C4-2B (cell line): ENCODE measurements around the gene SSBP3.
A peak's percentile ranks its signal among the peaks of the same experiment; 100 is the strongest.

Source experiments
- H3K27ac ChIP-seq: fragments of 450-650 bp; 2 replicates; pipeline ENCODE4 v1.5.1; 2017
- ZFX ChIP-seq: fragments of 450-650 bp; IDR thresholded peaks from 2 replicates; pipeline ENCODE4 v1.6.1; 2017
- TF ChIP-seq, protein P1 (sequence below): fragments of 450-650 bp; conservative IDR thresholded peaks from 2 replicates; pipeline ENCODE4 v1.5.1; 2017; ENCODE audit warnings: mild to moderate bottlenecking

Gene SSBP3

DNA sequence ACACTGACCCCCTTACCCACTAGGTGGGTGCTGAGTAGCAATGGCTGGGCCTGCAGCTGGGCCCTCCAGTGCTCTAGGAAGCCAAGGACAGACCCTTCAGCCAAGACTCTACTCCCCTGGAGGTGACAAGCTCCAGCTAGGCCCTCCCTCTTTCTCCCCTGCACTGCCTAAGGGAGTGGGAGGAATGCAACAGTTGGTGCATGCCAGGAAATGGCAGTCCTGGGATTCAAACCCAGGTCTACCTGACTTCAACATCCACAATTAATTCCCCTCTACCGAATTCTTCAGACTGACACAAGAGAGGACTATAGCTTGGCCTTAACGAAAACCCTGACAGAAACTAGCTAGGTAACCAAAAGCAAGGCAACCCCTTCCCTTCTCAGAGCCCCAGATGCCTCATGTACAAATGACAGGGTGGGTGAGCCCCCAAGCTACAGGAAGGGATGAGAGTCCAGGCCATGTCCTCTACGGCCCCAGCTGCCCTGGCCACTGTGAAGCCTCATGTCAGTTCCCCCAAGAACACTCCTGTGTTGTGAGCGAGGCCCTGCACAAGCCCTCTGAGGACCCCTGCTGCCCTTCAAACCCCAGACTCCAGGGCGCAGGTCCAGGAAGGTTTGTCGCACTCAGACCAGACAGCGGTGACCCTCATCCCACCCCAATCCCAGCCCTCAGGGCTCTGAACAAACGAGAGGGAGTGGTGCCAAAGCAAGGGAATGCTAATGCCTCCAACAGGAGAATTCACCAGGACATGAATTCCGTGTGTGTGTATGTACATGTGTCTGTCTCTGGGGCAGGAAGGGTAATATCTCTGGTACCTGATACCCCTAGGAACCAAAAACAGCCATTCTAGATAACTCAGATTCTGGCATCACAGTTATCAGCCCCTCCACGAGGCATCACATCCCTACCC lies 113.9 kb downstream of the SSBP3 start:
- TF ChIP-seq, protein P1, sequence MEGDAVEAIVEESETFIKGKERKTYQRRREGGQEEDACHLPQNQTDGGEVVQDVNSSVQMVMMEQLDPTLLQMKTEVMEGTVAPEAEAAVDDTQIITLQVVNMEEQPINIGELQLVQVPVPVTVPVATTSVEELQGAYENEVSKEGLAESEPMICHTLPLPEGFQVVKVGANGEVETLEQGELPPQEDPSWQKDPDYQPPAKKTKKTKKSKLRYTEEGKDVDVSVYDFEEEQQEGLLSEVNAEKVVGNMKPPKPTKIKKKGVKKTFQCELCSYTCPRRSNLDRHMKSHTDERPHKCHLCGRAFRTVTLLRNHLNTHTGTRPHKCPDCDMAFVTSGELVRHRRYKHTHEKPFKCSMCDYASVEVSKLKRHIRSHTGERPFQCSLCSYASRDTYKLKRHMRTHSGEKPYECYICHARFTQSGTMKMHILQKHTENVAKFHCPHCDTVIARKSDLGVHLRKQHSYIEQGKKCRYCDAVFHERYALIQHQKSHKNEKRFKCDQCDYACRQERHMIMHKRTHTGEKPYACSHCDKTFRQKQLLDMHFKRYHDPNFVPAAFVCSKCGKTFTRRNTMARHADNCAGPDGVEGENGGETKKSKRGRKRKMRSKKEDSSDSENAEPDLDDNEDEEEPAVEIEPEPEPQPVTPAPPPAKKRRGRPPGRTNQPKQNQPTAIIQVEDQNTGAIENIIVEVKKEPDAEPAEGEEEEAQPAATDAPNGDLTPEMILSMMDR = no peak
- no peak for TF ChIP-seq ZFX
- no peak overlapping the region for H3K27ac ChIP-seq

DNA sequence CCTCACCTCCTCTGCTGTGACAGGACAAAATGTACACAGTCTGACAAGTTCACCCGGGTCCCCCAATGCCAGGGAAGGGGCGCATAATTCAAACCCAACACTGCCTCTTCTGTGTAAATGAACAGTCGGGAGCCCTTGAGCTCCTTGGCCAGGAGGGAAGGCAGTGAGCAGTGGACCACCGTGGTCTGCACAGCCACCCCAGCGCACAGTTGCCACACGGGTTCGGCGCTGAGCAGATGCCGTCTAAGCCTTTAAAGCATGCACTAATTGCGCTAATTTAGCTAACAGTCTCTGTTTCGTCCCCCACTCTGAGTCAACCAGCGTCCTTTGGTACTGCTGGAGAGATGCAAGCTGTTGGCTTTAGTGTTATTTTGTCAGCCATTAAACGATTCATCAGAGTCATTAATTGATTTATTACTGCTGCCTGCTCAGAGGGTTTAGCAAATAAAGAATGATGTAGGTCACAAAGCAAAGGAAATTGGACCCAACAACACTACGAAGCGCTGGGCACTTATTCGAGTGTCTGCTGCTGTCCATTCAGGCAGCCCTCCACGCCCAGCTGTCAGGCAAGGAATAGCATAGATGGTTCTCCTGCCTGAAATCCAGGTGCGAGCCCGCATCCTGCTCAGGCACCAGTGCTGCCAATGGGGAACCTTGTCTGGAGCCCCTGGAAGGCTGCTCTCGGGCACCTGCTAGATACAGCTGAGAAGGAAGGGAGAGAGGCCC lies 114.8 kb downstream of the SSBP3 start:
- no peak for TF ChIP-seq ZFX
- TF ChIP-seq, protein P1 = no peak

DNA sequence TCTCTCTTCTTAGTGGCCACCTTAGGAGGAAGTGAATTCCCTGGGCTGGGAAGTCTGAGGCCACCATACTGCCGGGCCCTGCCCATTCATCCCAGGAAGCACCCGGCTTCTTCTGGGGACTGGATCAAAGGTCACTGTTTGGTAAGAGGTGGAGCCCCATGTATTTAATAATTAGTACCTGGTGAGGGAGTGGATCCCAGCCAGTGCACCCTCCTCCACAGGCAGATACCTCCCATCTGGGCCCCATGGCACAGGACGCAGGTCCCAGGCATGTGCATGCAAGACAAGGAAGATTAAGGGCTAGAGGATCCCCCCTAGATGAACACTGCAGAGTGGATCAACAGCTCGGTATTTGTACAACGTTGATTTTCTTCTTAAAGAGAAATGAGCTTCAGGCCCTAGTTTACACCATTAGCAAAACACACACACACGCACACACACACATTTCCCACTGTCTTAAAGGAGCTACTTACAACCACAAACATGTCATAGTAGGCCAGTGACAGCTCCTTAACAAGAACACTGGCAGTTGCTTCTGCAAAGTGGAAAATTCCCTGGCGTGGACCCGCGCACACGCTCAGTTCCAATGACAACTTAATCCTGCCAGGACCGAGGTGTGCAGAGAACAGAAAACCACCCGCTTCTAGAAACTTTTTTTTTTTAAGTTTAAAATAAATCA lies 115.5 kb downstream of the SSBP3 start:
- no peak for TF ChIP-seq ZFX
- TF ChIP-seq, protein P1 = no peak
- H3K27ac ChIP-seq = no peak overlapping the region

More for the DNA sequence above, 114.8 kb downstream of the SSBP3 start:
- H3K27ac ChIP-seq = no peak overlapping the region

DNA sequence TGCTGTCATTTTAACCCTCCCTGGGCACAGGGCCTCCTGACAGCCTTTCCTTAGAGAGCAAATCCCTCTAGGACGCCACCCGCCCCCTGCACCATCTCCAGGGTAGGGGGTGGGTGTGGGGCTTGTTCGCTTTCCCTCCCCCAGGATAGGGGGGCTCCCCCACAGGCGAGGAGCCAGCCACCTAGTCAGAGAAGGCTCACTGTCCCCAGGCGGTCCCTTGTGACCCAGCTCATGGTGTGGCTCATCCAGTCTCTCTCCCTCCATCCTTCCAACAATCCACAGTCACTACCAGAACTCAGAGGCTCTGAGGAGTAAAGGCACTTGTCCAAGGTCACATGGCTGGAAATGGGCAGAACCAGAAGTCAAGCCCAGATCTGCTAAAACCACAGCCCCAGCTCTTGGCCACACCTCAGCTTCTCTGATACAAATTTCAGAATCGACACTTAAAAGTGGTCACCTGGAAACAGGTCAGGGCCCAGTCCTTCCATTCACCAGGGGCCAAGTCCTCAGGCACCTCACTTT lies 116.4 kb downstream of the SSBP3 start:
- no peak overlapping the region for H3K27ac ChIP-seq
- TF ChIP-seq ZFX = no peak
- TF ChIP-seq, protein P1 = no peak

DNA sequence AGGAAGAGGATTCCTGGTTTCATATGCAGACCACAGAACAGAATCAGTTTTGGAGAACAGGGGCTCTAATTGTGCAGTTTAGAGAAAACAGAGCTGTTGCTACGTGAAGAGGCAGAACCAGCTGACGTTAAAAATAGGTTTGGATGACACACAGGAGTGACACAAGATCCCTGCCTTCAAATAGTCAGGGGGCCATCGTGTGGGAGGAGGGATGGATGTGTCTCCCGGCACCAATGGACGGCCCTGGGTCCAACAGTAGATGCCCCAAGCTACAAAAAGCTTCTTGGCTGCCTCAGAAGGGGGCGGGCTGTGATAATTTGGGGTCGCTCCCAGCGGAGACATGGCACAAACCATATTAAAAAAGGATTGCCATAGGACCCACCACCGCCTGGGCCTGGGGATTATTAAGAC lies 118.4 kb downstream of the SSBP3 start:
- TF ChIP-seq, protein P1 = no peak
- TF ChIP-seq ZFX = no peak
- peak overlapping the region; percentile 0; the same call in 1 of the 2 replicates for H3K27ac ChIP-seq

DNA sequence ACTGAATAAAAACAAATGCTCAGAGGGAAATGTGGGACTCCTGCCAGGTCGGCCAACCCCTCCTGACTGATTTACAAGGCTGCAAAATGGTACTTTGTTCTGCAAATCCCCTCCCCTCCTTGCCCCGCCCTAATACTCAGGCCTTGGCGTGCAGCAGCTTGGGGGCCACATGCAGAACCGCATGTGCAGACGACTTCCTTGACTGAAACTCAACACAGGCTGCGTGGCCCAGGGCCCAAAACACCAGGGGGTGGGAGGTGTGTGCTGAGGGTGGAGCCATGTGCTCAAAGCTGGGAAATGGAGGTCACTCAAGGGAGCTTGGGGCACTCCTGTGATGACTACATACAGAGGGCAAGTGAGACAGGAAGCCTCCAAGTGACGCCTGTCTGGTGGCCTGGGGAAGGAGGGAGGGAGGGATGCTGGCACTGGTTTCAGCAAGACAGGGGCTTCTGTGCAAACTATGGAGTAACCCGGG lies 119.0 kb downstream of the SSBP3 start:
- TF ChIP-seq ZFX = no peak
- TF ChIP-seq, protein P1 = no peak
- peak overlapping the region; percentile 0; the same call in 1 of the 2 replicates for H3K27ac ChIP-seq
